ENCODE data around the gene INPP5J. TPM values are rescaled to one million over a fixed set of nuclear protein-coding genes. Genes with fewer than 3 reads are reported as not detected.
A peak's percentile ranks its signal among the peaks of the same experiment; 100 is the strongest.

Gene INPP5J
- total and polyA plus RNA-seq, 9 of the 15 experiments (the other 6 are each of a cell fraction or from before 2014, with no cell fraction given): 0.10 to 6.3 (median 4.8) TPM

DNA sequence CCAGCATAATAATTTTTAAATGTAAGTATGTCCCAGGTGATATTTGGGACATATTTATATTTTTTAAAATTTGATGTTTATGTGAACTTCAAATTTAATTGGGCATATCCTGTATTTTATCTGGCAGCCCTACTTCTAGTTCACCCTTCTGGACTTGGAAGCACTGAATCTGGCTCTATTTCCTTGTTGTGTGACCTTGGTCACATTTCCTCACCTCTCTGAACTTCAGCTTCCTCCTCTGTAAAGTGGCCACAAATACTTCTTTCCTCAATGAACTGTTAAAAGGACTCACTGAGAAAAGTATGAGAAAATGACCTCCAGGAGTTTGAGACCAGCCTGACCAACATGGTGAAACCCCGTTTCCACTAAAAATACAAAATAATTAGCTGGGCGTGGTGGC is 29.1 kb downstream of the INPP5J start:
- ATAC-seq (no peak), DNase-seq (ENCODE audit: extremely low read depth in 1 of 4, low spot score in 3 of 4) (no peak), FAIRE-seq (no peak)
- Histone ChIP-seq H3K4me3 (no peak overlapping the region), H3K36me3 (ENCODE audit: control insufficient read depth, insufficient read depth, low read length) (no peaks in the 10 kb centered on the region), H3K79me2 (ENCODE audit: control insufficient read depth, insufficient read depth, low read length) (no peaks in the 10 kb centered on the region), H3K4me1 (replicated peaks in 1 of 2; ENCODE audit: control insufficient read depth in 2 of 2, insufficient read depth in 2 of 2, low read length in 2 of 2) (no peaks in the 10 kb centered on the region), H3K9me3 (replicated peaks; ENCODE audit: control insufficient read depth, insufficient read depth, low read depth, low read length) (no peaks in the 10 kb centered on the region), H3K4me2 (ENCODE audit: insufficient read depth, low read length) (no peak overlapping the region), H3K9me1 (ENCODE audit: control insufficient read depth, insufficient read depth, low read length) (no peaks in the 10 kb centered on the region), H3K9ac (ENCODE audit: insufficient read depth in 1 of 2, low read depth in 2 of 2, low read length in 2 of 2) (no peak overlapping the region), H3K27me3 (ENCODE audit: control insufficient read depth in 2 of 2, insufficient read depth in 2 of 2, low read length in 2 of 2) (no peaks in the 10 kb centered on the region), H3K27ac (ENCODE audit: extremely low read depth, low read depth, low read length) (no peak overlapping the region), H4K20me1 (replicated peaks; ENCODE audit: control insufficient read depth, insufficient read depth, low read length) (no peaks in the 10 kb centered on the region), H2AFZ (ENCODE audit: low read depth, low read length) (no peak overlapping the region)
- ChIA-PET POLR2A (no interaction called here), CTCF (ENCODE audit: low intra/inter-chr PET ratio) (no interaction called here)
- in situ Hi-C loops (cut with MboI) (loop anchor here (10.0 kb wide), 1 partner anchor 197 kb away; no protein-coding TSS in a partner anchor), intact Hi-C loops (cut with micrococcal nuclease) (loop anchor here (5.0 kb wide), 1 partner anchor 390 kb away; no protein-coding TSS in a partner anchor)
- 6% methylated on average over 2 of the region's 2 CpGs for WGBS (ENCODE audit: insufficient coverage, low coverage, missing lambda C conversion rate)
- no peak for TF ChIP-seq LARP7 (IDR thresholded peaks at IDR 0.05)
- TF ChIP-seq, protein P1, sequence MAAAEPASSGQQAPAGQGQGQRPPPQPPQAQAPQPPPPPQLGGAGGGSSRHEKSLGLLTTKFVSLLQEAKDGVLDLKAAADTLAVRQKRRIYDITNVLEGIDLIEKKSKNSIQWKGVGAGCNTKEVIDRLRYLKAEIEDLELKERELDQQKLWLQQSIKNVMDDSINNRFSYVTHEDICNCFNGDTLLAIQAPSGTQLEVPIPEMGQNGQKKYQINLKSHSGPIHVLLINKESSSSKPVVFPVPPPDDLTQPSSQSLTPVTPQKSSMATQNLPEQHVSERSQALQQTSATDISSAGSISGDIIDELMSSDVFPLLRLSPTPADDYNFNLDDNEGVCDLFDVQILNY (CRISPR knock-in tag; IDR thresholded peaks at IDR 0.05): no peak
- BruUV-seq (replicated peaks): no TSS peak

DNA sequence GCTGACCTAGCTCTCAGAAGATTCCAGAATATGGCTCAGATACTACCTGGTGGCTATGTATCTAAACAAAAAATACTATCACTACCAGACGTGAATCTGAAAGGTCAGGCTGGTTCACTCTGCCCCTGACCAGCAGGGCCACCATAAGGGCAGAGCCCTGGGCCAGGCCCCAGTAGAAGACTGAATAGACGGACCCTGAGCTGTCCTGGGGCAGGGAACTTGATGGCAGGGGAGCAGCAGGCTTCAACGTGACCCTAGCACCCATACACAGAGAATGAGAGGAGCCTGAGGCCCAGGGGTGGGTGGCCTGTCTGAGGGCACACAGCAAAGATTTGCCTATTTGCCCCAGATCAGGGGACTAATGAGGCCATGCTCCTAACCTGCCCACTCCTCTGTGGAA is 30.6 kb downstream of the INPP5J start:
- in situ Hi-C loops (cut with MboI) (loop anchor here (10.0 kb wide), 1 partner anchor 199 kb away; no protein-coding TSS in a partner anchor), intact Hi-C loops (cut with micrococcal nuclease) (loop anchor here (5.0 kb wide), 1 partner anchor 391 kb away; no protein-coding TSS in a partner anchor)
- Histone ChIP-seq H3K27ac (ENCODE audit: extremely low read depth, low read depth, low read length) (no peak overlapping the region), H3K4me3 (no peak overlapping the region), H3K9me3 (replicated peaks; ENCODE audit: control insufficient read depth, insufficient read depth, low read depth, low read length) (no peaks in the 10 kb centered on the region), H3K4me1 (replicated peaks in 1 of 2; ENCODE audit: control insufficient read depth in 2 of 2, insufficient read depth in 2 of 2, low read length in 2 of 2) (no peaks in the 10 kb centered on the region), H3K36me3 (ENCODE audit: control insufficient read depth, insufficient read depth, low read length) (no peaks in the 10 kb centered on the region), H2AFZ (ENCODE audit: low read depth, low read length) (no peak overlapping the region), H3K9ac (ENCODE audit: insufficient read depth in 1 of 2, low read depth in 2 of 2, low read length in 2 of 2) (peak overlapping the region in 1 of 2 experiments; percentile 26; a peak in 1 of 4 replicates), H4K20me1 (replicated peaks; ENCODE audit: control insufficient read depth, insufficient read depth, low read length) (no peaks in the 10 kb centered on the region), H3K79me2 (ENCODE audit: control insufficient read depth, insufficient read depth, low read length) (no peaks in the 10 kb centered on the region), H3K9me1 (ENCODE audit: control insufficient read depth, insufficient read depth, low read length) (no peaks in the 10 kb centered on the region), H3K4me2 (ENCODE audit: insufficient read depth, low read length) (no peak overlapping the region), H3K27me3 (ENCODE audit: control insufficient read depth in 2 of 2, insufficient read depth in 2 of 2, low read length in 2 of 2) (no peaks in the 10 kb centered on the region)
- FAIRE-seq (no peak), ATAC-seq (no peak), DNase-seq (ENCODE audit: extremely low read depth in 1 of 4, low spot score in 3 of 4) (no peak)
- ChIA-PET POLR2A (no interaction called here), CTCF (ENCODE audit: low intra/inter-chr PET ratio) (interaction anchor here (0.5 kb wide), 1 partner anchor 890 kb away, joined by 4 read pairs; no protein-coding TSS in a partner anchor)
- TF ChIP-seq, protein P2, sequence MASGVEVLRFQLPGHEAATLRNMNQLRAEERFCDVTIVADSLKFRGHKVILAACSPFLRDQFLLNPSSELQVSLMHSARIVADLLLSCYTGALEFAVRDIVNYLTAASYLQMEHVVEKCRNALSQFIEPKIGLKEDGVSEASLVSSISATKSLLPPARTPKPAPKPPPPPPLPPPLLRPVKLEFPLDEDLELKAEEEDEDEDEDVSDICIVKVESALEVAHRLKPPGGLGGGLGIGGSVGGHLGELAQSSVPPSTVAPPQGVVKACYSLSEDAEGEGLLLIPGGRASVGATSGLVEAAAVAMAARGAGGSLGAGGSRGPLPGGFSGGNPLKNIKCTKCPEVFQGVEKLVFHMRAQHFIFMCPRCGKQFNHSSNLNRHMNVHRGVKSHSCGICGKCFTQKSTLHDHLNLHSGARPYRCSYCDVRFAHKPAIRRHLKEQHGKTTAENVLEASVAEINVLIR (CRISPR knock-in tag; IDR thresholded peaks at IDR 0.05): no peak
- no peak for TF ChIP-seq NR3C1 (CRISPR knock-in tag; IDR thresholded peaks at IDR 0.05)
- TF ChIP-seq, protein P3, sequence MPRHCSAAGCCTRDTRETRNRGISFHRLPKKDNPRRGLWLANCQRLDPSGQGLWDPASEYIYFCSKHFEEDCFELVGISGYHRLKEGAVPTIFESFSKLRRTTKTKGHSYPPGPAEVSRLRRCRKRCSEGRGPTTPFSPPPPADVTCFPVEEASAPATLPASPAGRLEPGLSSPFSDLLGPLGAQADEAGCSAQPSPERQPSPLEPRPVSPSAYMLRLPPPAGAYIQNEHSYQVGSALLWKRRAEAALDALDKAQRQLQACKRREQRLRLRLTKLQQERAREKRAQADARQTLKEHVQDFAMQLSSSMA (CRISPR knock-in tag; IDR thresholded peaks at IDR 0.05): no peak
- TF ChIP-seq ZFX (CRISPR knock-in tag; IDR thresholded peaks at IDR 0.05): no peak
- no peak for TF ChIP-seq SRSF1 (IDR thresholded peaks at IDR 0.05; ENCODE audit: low read depth, low read length)
- no peak for TF ChIP-seq ZNF696 (CRISPR knock-in tag; conservative IDR thresholded peaks at IDR 0.05)
- TF ChIP-seq ZNF586 (CRISPR knock-in tag; conservative IDR thresholded peaks at IDR 0.05): no peak
- TF ChIP-seq KDM4B (IDR thresholded peaks at IDR 0.05; ENCODE audit: borderline replicate concordance in 2 of 2, low read depth in 1 of 2): no peak
- TF ChIP-seq MCM5 (IDR thresholded peaks at IDR 0.05; ENCODE audit: low read depth): no peak
- BruUV-seq (replicated peaks): no TSS peak
- 7% methylated on average over 2 of the region's 3 CpGs for WGBS (ENCODE audit: insufficient coverage, low coverage, missing lambda C conversion rate)
